GM12878 (cell line): ENCODE measurements around the gene CUTC. TPM values are rescaled to one million over a fixed set of nuclear protein-coding genes. Genes with fewer than 3 reads are reported as not detected.

Experiments used
- BCL11A ChIP-seq: IDR thresholded peaks from 2 replicates; pipeline ENCODE4 v1.6.1; 2011; ENCODE audit warnings: low read depth, low read length
- BHLHE40 ChIP-seq, 2 experiments: fragments of 450-650 bp in 1 of 2; IDR thresholded peaks; 2 replicates each; pipeline ENCODE4 v1.6.1; 2011 to 2017; ENCODE audit warnings: low read depth in 2 of 2, borderline replicate concordance in 1 of 2, improper control_type of control experiment in 1 of 2, low read length in 1 of 2, mild to moderate bottlenecking in 1 of 2
- CBFB ChIP-seq: IDR thresholded peaks from 2 replicates; pipeline ENCODE4 v1.6.1; 2016; ENCODE audit warnings: antibody characterized with exemption, low read depth
- CBX5 ChIP-seq: sonication (generic); IDR thresholded peaks from 2 replicates; pipeline ENCODE4 v1.6.1; 2016; ENCODE audit warnings: low read depth, moderate library complexity, mild to moderate bottlenecking, inconsistent platforms
- CEBPZ ChIP-seq: fragments of 150-350 bp; IDR thresholded peaks from 2 replicates; pipeline ENCODE4 v1.6.1; 2016; ENCODE audit warnings: low read depth, low read length
- CREB1 ChIP-seq: IDR thresholded peaks from 2 replicates; pipeline ENCODE4 v1.6.1; 2012; ENCODE audit warnings: low read depth, mild to moderate bottlenecking, inconsistent platforms
- DPF2 ChIP-seq: fragments of 450-650 bp; IDR thresholded peaks from 2 replicates; pipeline ENCODE4 v1.6.1; 2017; ENCODE audit warnings: mild to moderate bottlenecking
- HCFC1 ChIP-seq: fragments of 150-350 bp; IDR thresholded peaks from 2 replicates; pipeline ENCODE4 v1.6.1; 2014; ENCODE audit warnings: low read length
- IKZF2 ChIP-seq, 2 experiments: fragments of 450-650 bp; IDR thresholded peaks; 2 replicates each; pipeline ENCODE4 v1.6.1; 2017; ENCODE audit warnings: mild to moderate bottlenecking in 2 of 2, moderate library complexity in 2 of 2
- LARP7 ChIP-seq: fragments of 450-650 bp; IDR thresholded peaks from 2 replicates; pipeline ENCODE4 v1.6.1; 2017; ENCODE audit warnings: mild to moderate bottlenecking
- MAX ChIP-seq: IDR thresholded peaks from 2 replicates; pipeline ENCODE4 v1.6.1; 2012; ENCODE audit warnings: low read depth, low read length, improper control_type of control experiment
- MTA3 ChIP-seq: IDR thresholded peaks from 2 replicates; pipeline ENCODE4 v1.6.1; 2012; ENCODE audit warnings: low read length, inconsistent platforms, borderline replicate concordance
- REST ChIP-seq: IDR thresholded peaks from 2 replicates; pipeline ENCODE4 v1.6.1; 2012; ENCODE audit warnings: mild to moderate bottlenecking, low read depth, low read length
- SREBF1 ChIP-seq: IDR thresholded peaks from 2 replicates; pipeline ENCODE4 v1.6.1; 2012; ENCODE audit warnings: mild to moderate bottlenecking, low read length
- USF1 ChIP-seq: IDR thresholded peaks from 2 replicates; pipeline ENCODE4 v1.6.1; 2011; ENCODE audit warnings: borderline replicate concordance, low read depth, mild to moderate bottlenecking, moderate library complexity, mixed read lengths, low read length; ENCODE audit not compliant: insufficient read depth; ENCODE audit errors: extremely low read length
- ZNF687 ChIP-seq: fragments of 450-650 bp; IDR thresholded peaks from 2 replicates; pipeline ENCODE4 v1.6.1; 2017; ENCODE audit warnings: mild to moderate bottlenecking, moderate library complexity
- polyA plus RNA-seq, 11 experiments: library from polyadenylated mRNA; depleted of rRNA in 4 of 11; unstranded in 6 of 11; stranded (reverse) in 5 of 11; fragments of >200 nt; fragmentation: Nextera tagmentation in 4 of 11; fragmentation: Illumina TruSeq in 1 of 11; extraction: Ambion mirVana in 4 of 11; extraction: Trizol in 1 of 11; gene quantifications; 1 replicate in 1 of 11; 2 replicates in 10 of 11; pipeline versions ENCODE4 v1.2.1 to v1.2.3, GENCODE V29; 2011 to 2016; ENCODE audit warnings: inconsistent platforms in 2 of 11, missing spikeins in 2 of 11, low read depth in 1 of 11
- total RNA-seq, 4 experiments: library from RNA; depleted of rRNA in 3 of 4; stranded (reverse); fragments of >200 nt in 3 of 4; fragmentation: Illumina TruSeq in 1 of 4; extraction: Trizol in 1 of 4; gene quantifications; 2 replicates each; pipeline versions ENCODE4 v1.2.1 to v1.2.3, GENCODE V29; 2013 to 2021

Gene CUTC
- total and polyA plus RNA-seq, 10 of the 15 experiments (the other 5 are each of a cell fraction or from before 2014, with no cell fraction given): 23.8 to 71.7 (median 40.8) TPM

- TF ChIP-seq CEBPZ (no peak), ZNF687 (peak; percentile 70; the same call in 1 of the 2 replicates), CBFB (peak; percentile 76), SREBF1 (peak; percentile 66), BCL11A (no peak), LARP7 (0 out of 2 replicates have a peak, but pooled peaks have one; percentile 53), USF1 (no peak), HCFC1 (peak; percentile 59; the same call in 1 of the 2 replicates), BHLHE40 (IDR thresholded peaks at IDR 0.05; ENCODE audit: borderline replicate concordance in 1 of 2, low read depth in 2 of 2, low read length in 1 of 2) (peak in 1 of 2 experiments; percentile 44; a peak in 2 of 4 replicates), REST (no peak), MTA3 (no peak), CBX5 (no peak), CREB1 (no peak), MAX (peak; percentile 28; the same call in 1 of the 2 replicates), DPF2 (0 out of 2 replicates have a peak, but pooled peaks have one; percentile 41), IKZF2 (IDR thresholded peaks at IDR 0.05) (peak; percentile 50 to 72; a peak in 1 of 4 replicates)
Observed at GRCh38 chr10:99732033-99732842, at the start of gene CUTC, which contains the start of gene COX15 (continued).
